H9 (cell line): ENCODE measurements around the gene CD9. TPM values are rescaled to one million over a fixed set of nuclear protein-coding genes. Genes with fewer than 3 reads are reported as not detected.

Source experiments
- DNase-seq: peaks from one replicate; pipeline ENCODE4 v3.0.0-alpha.2; 2017
- H2AFZ ChIP-seq: one replicate; pipeline ENCODE4 v1.6.1; 2013; ENCODE audit warnings: mild to moderate bottlenecking, low read length, control low read depth, moderate library complexity
- H2AK5ac ChIP-seq: 2 replicates; pipeline ENCODE4 v1.6.1; 2013; ENCODE audit warnings: low read length, control low read depth, mixed read lengths; ENCODE audit not compliant: insufficient read length
- H2BK120ac ChIP-seq: one replicate; pipeline ENCODE4 v1.6.1; 2013; ENCODE audit warnings: low read depth, mild to moderate bottlenecking, low read length, control low read depth, inconsistent platforms; ENCODE audit not compliant: poor library complexity, severe bottlenecking
- H2BK12ac ChIP-seq: 2 replicates; pipeline ENCODE4 v1.6.1; 2013; ENCODE audit warnings: low read length, control low read depth, mixed read lengths, low read depth; ENCODE audit not compliant: insufficient read length
- H2BK15ac ChIP-seq: 2 replicates; pipeline ENCODE4 v1.6.1; 2013; ENCODE audit warnings: low read depth, low read length, control low read depth
- H2BK20ac ChIP-seq: one replicate; pipeline ENCODE4 v1.6.1; 2013; ENCODE audit warnings: low read depth, mild to moderate bottlenecking, low read length, control low read depth, inconsistent platforms; ENCODE audit not compliant: poor library complexity, severe bottlenecking
- H2BK5ac ChIP-seq: 2 replicates; pipeline ENCODE4 v1.6.1; 2013; ENCODE audit warnings: low read length, control low read depth, mixed read lengths; ENCODE audit not compliant: insufficient read length
- H3K14ac ChIP-seq: 2 replicates; pipeline ENCODE4 v1.6.1; 2013; ENCODE audit warnings: low read length, control low read depth; ENCODE audit not compliant: insufficient read depth
- H3K18ac ChIP-seq: 2 replicates; pipeline ENCODE4 v1.6.1; 2013; ENCODE audit warnings: low read depth, mild to moderate bottlenecking, mixed read lengths, low read length, control low read depth; ENCODE audit not compliant: insufficient read length
- H3K23ac ChIP-seq: 2 replicates; pipeline ENCODE4 v1.6.1; 2013; ENCODE audit warnings: low read length, control low read depth, mixed read lengths, low read depth; ENCODE audit not compliant: insufficient read length
- H3K23me2 ChIP-seq: 2 replicates; pipeline ENCODE4 v1.6.1; 2013; ENCODE audit warnings: low read depth, mild to moderate bottlenecking, mixed read lengths, low read length, control low read depth; ENCODE audit not compliant: insufficient read length, poor library complexity, severe bottlenecking
- H3K27ac ChIP-seq: 2 replicates; pipeline ENCODE4 v1.5.1; 2013; ENCODE audit warnings: low read length, control low read depth, mixed read lengths, low read depth; ENCODE audit not compliant: insufficient read length
- H3K27me3 ChIP-seq: 2 replicates; pipeline ENCODE4 v1.6.1; 2013; ENCODE audit warnings: low read length, control low read depth, inconsistent platforms; ENCODE audit not compliant: insufficient read depth
- H3K4ac ChIP-seq: 2 replicates; pipeline ENCODE4 v1.6.1; 2013; ENCODE audit warnings: low read depth, mild to moderate bottlenecking, control low read depth, inconsistent platforms, low read length, moderate library complexity
- H3K4me1 ChIP-seq: 2 replicates; pipeline ENCODE4 v1.6.1; 2013; ENCODE audit warnings: low read length, control low read depth, inconsistent platforms; ENCODE audit not compliant: insufficient read depth
- H3K4me2 ChIP-seq: 2 replicates; pipeline ENCODE4 v1.6.1; 2013; ENCODE audit warnings: low read length, control low read depth, mixed read lengths; ENCODE audit not compliant: insufficient read length, insufficient read depth
- H3K56ac ChIP-seq: 2 replicates; pipeline ENCODE4 v1.6.1; 2013; ENCODE audit warnings: low read depth, mild to moderate bottlenecking, mixed read lengths, low read length, control low read depth; ENCODE audit not compliant: insufficient read length
- H3K79me1 ChIP-seq: 2 replicates; pipeline ENCODE4 v1.6.1; 2013; ENCODE audit warnings: low read depth, mild to moderate bottlenecking, moderate library complexity, low read length, control low read depth, inconsistent platforms; ENCODE audit not compliant: insufficient read depth, poor library complexity, severe bottlenecking
- H3K79me2 ChIP-seq: 2 replicates; pipeline ENCODE4 v1.6.1; 2013; ENCODE audit warnings: low read length, control low read depth, inconsistent platforms; ENCODE audit not compliant: insufficient read depth
- H3K9ac ChIP-seq: 2 replicates; pipeline ENCODE4 v1.6.1; 2013; ENCODE audit warnings: low read length, control low read depth, mixed read lengths; ENCODE audit not compliant: insufficient read length; ENCODE audit errors: extremely low read depth
- H3K9me3 ChIP-seq: one replicate; pipeline ENCODE4 v1.6.1; 2013; ENCODE audit warnings: low read depth, low read length, inconsistent platforms; ENCODE audit not compliant: control insufficient read depth
- H3T11ph ChIP-seq: one replicate; pipeline ENCODE4 v1.6.1; 2013; ENCODE audit warnings: mild to moderate bottlenecking, low read length, control low read depth, inconsistent platforms
- H4K20me1 ChIP-seq: one replicate; pipeline ENCODE4 v1.6.1; 2013; ENCODE audit not compliant: control insufficient read depth, insufficient read length, insufficient read depth
- H4K5ac ChIP-seq: 2 replicates; pipeline ENCODE4 v1.6.1; 2013; ENCODE audit warnings: low read depth, mild to moderate bottlenecking, mixed read lengths, low read length, control low read depth; ENCODE audit not compliant: insufficient read length
- H4K8ac ChIP-seq: replicated peaks from 2 replicates; pipeline ENCODE4 v1.6.1; 2013; ENCODE audit warnings: low read length, control low read depth, mixed read lengths, low read depth; ENCODE audit not compliant: insufficient read length
- H4K91ac ChIP-seq: 2 replicates; pipeline ENCODE4 v1.6.1; 2013; ENCODE audit warnings: low read depth, mild to moderate bottlenecking, moderate library complexity, mixed read lengths, low read length, control low read depth; ENCODE audit not compliant: insufficient read length
- H3K27ac Mint-ChIP-seq, 3 experiments: 2 replicates in 2 of 3; 3 replicates in 1 of 3; pipeline ENCODE4 v1.8.0; 2020 to 2021; ENCODE audit warnings: mixed read lengths in 3 of 3, mild to moderate bottlenecking in 1 of 3, moderate library complexity in 1 of 3
- H3K27me3 Mint-ChIP-seq: 2 replicates; pipeline ENCODE4 v1.8.0; 2021; ENCODE audit warnings: low read depth, mild to moderate bottlenecking, moderate library complexity, mixed read lengths
- H3K36me3 Mint-ChIP-seq, 3 experiments: 2 replicates in 2 of 3; 3 replicates in 1 of 3; pipeline ENCODE4 v1.8.0; 2020 to 2021; ENCODE audit warnings: low read depth in 3 of 3, mixed read lengths in 3 of 3; ENCODE audit not compliant: insufficient read depth in 1 of 3
- H3K4me1 Mint-ChIP-seq, 2 experiments: 2 replicates each; pipeline ENCODE4 v1.8.0; 2020; ENCODE audit warnings: mixed read lengths in 2 of 2
- H3K4me3 Mint-ChIP-seq, 2 experiments: 2 replicates in 1 of 2; 3 replicates in 1 of 2; pipeline ENCODE4 v1.8.0; 2020 to 2021; ENCODE audit warnings: mild to moderate bottlenecking in 2 of 2, mixed read lengths in 2 of 2, moderate library complexity in 1 of 2
- H3K9me3 Mint-ChIP-seq, 2 experiments: 2 replicates in 1 of 2; 3 replicates in 1 of 2; pipeline ENCODE4 v1.8.0; 2020; ENCODE audit warnings: mild to moderate bottlenecking in 2 of 2, mixed read lengths in 2 of 2, moderate library complexity in 1 of 2
- CTCF ChIP-seq: fragments of 200-600 bp; sonication (generic); conservative IDR thresholded peaks from 3 replicates; pipeline ENCODE4 v1.8.0; 2021; ENCODE audit warnings: antibody characterized with exemption, mild to moderate bottlenecking
- WGBS: extraction: QIAGEN DNeasy Blood & Tissue Kit; methylation state at CpG from one replicate; pipeline ENCODE4 v1.1.7; 2013; ENCODE audit warnings: missing lambda C conversion rate, low lambda C conversion rate, mixed read lengths; ENCODE audit not compliant: insufficient read length; ENCODE audit errors: extremely low coverage; 5-methylcytosine and 5-hydroxymethylcytosine counted together
- total RNA-seq: library from RNA; stranded (reverse); gene quantifications from 2 replicates; pipeline ENCODE4 v1.2.1, GENCODE V29; 2021

Gene CD9
- total RNA-seq, 1 experiment from 2014 or later = 132 TPM

- peaks cover 11% of the 10 kb centered on the region; the same call in 1 of the 2 replicates for H3K79me2 ChIP-seq
Observed at GRCh38 chr12:6226679-6227051, 26.5 kb downstream of the CD9 start.

More at GRCh38 chr12:6226679-6227051, 26.5 kb downstream of the CD9 start:
- Histone ChIP-seq H3T11ph (no peak overlapping the region), H2BK15ac (no peak overlapping the region), H4K5ac (no peak overlapping the region), H3K23ac (no peak overlapping the region), H2AFZ (no peak overlapping the region), H3K27ac (no peak overlapping the region), H3K23me2 (no peaks in the 10 kb centered on the region), H3K9me3 (no peaks in the 10 kb centered on the region), H3K27me3 (no peaks in the 10 kb centered on the region), H3K18ac (no peak overlapping the region), H3K79me1 (no peaks in the 10 kb centered on the region), H4K8ac (no peak overlapping the region), H2BK20ac (no peak overlapping the region), H2BK120ac (no peak overlapping the region), H2BK5ac (no peak overlapping the region), H3K14ac (no peak overlapping the region), H3K9ac (no peak overlapping the region), H4K20me1 (no peaks in the 10 kb centered on the region), H2AK5ac (no peak overlapping the region), H3K56ac (no peak overlapping the region), H2BK12ac (no peak overlapping the region), H3K4me2 (no peak overlapping the region), H3K4ac (no peak overlapping the region), H3K4me1 (peaks cover 4% of the 10 kb centered on the region; the same call in 1 of the 2 replicates), H4K91ac (no peak overlapping the region)
- WGBS = no CpG with 5 or more reads among the region's 10 CpGs
- Mint-ChIP-seq H3K9me3 (no peaks in the 10 kb centered on the region), H3K4me1 (peaks cover 25% of the 10 kb centered on the region in 2 experiments), H3K27ac (peak overlapping the region in 1 of 3 experiments; percentile 70; a peak in 2 of 7 replicates), H3K4me3 (no peak overlapping the region), H3K27me3 (no peaks in the 10 kb centered on the region), H3K36me3 (peaks cover 19 to 66% (median 35%) of the 10 kb centered on the region in 3 experiments)
- no peak for DNase-seq
- no peak for TF ChIP-seq CTCF
